K562 (cell line): ENCODE results near the gene TRIM14. TPM values are rescaled to one million over a fixed set of nuclear protein-coding genes. Genes with fewer than 3 reads are reported as not detected.
A peak's percentile ranks its signal among the peaks of the same experiment; 100 is the strongest.

ENCODE experiments used
- ATAC-seq: fragments of 200-7000 bp; cut with Tn5 transposase; 3 replicates; pipeline ENCODE4 v1.9.1; 2020; ENCODE audit warnings: moderate library complexity
- BruUV-seq: library from RNA; stranded (reverse); fragments of 400-500 nt; replicated peaks from 2 replicates; lab custom pipeline; 2021; lab: Mats Ljungman, UMichigan
- CTCF ChIA-PET: fragments of 300-600 bp; formaldehyde crosslinking; extraction: SDS; loops from one replicate; lab custom pipeline; 2021; ENCODE audit warnings: low intra/inter-chr PET ratio; lab: Yijun Ruan, JAX
- POLR2A ChIA-PET: fragments of 300-600, 350-650 bp; sonication (Branson Sonifier 250); formaldehyde crosslinking; extraction: SDS; loops from one replicate; lab custom pipeline; 2021; ENCODE audit warnings: antibody characterized with exemption, inconsistent platforms; lab: Yijun Ruan, JAX
- DNase-seq, 4 experiments: peaks; one replicate each; pipeline versions ENCODE4 v3.0.0 to v3.0.0-alpha.2; 2011 to 2018; ENCODE audit warnings: low spot score in 3 of 4, mixed read lengths in 3 of 4; ENCODE audit errors: extremely low read depth in 1 of 4
- FAIRE-seq: peaks from 2 replicates; lab custom pipeline; 2011; peaks lifted over from hg19 to GRCh38; lab: Jason Lieb, UNC
- H2AFZ ChIP-seq: 2 replicates; pipeline ENCODE4 v1.6.0; 2011; ENCODE audit warnings: low read depth, low read length, control low read depth, inconsistent platforms
- H3K27ac ChIP-seq: fragments of 200-600 bp; 3 replicates; pipeline ENCODE4 v1.8.0; 2011; ENCODE audit warnings: low read depth, mild to moderate bottlenecking, control low read depth, inconsistent platforms, low read length, moderate library complexity, mixed read lengths; ENCODE audit errors: extremely low read depth
- H3K27me3 ChIP-seq, 2 experiments: fragments of 300-600 bp in 1 of 2; 2 replicates in 1 of 2; 3 replicates in 1 of 2; pipeline versions ENCODE4 v1.6.0 to v1.8.0; 2011; ENCODE audit warnings: inconsistent platforms in 2 of 2, low read length in 2 of 2, mild to moderate bottlenecking in 1 of 2, mixed read lengths in 1 of 2, moderate library complexity in 1 of 2; ENCODE audit not compliant: control insufficient read depth in 2 of 2, insufficient read depth in 2 of 2
- H3K36me3 ChIP-seq: fragments of 300-600 bp; 3 replicates; pipeline ENCODE4 v1.8.0; 2011; ENCODE audit warnings: mild to moderate bottlenecking, low read length, inconsistent platforms; ENCODE audit not compliant: control insufficient read depth, insufficient read depth
- H3K4me1 ChIP-seq, 2 experiments: fragments of 200-600 bp in 1 of 2; replicated peaks in 1 of 2; 2 replicates in 1 of 2; 3 replicates in 1 of 2; pipeline versions ENCODE4 v1.5.1 to v1.8.0; 2011; ENCODE audit warnings: inconsistent platforms in 2 of 2, low read length in 2 of 2, mild to moderate bottlenecking in 1 of 2, mixed read lengths in 1 of 2, moderate library complexity in 1 of 2; ENCODE audit not compliant: control insufficient read depth in 2 of 2, insufficient read depth in 2 of 2
- H3K4me2 ChIP-seq: 2 replicates; pipeline ENCODE4 v1.6.1; 2011; ENCODE audit warnings: low read length, control low read depth, inconsistent platforms, mixed read lengths; ENCODE audit not compliant: insufficient read depth
- H3K4me3 ChIP-seq: fragments of 200-600 bp; sonication (generic), shearing (Covaris generic); 2 replicates; pipeline ENCODE4 v1.5.1; 2016; ENCODE audit warnings: control low read depth, inconsistent platforms
- H3K79me2 ChIP-seq: fragments of 200-600 bp; 3 replicates; pipeline ENCODE4 v1.8.0; 2011; ENCODE audit warnings: low read length, inconsistent platforms; ENCODE audit not compliant: control insufficient read depth, insufficient read depth
- H3K9ac ChIP-seq, 2 experiments: 2 replicates each; pipeline versions ENCODE4 v1.6.0 to v1.6.1; 2011; ENCODE audit warnings: low read depth in 2 of 2, low read length in 2 of 2, control low read depth in 1 of 2, inconsistent platforms in 1 of 2, mild to moderate bottlenecking in 1 of 2, mixed read lengths in 1 of 2; ENCODE audit not compliant: insufficient read depth in 1 of 2
- H3K9me1 ChIP-seq: one replicate; pipeline ENCODE4 v1.6.0; 2011; ENCODE audit warnings: inconsistent platforms, mild to moderate bottlenecking, low read length, moderate library complexity; ENCODE audit not compliant: control insufficient read depth, insufficient read depth
- H3K9me3 ChIP-seq: replicated peaks from 2 replicates; pipeline ENCODE4 v1.5.1; 2011; ENCODE audit warnings: low read depth, low read length, inconsistent platforms; ENCODE audit not compliant: control insufficient read depth, insufficient read depth
- H4K20me1 ChIP-seq: replicated peaks from 2 replicates; pipeline ENCODE4 v1.6.1; 2011; ENCODE audit warnings: low read length, inconsistent platforms, mixed read lengths; ENCODE audit not compliant: control insufficient read depth, insufficient read depth
- SPI1 ChIP-seq: IDR thresholded peaks from 2 replicates; pipeline ENCODE4 v1.6.1; 2011; ENCODE audit warnings: low read depth, low read length, control low read depth, borderline replicate concordance
- YY1 ChIP-seq, 3 experiments: IDR thresholded peaks; 2 replicates each; pipeline ENCODE4 v1.6.1; 2011; ENCODE audit warnings: low read length in 2 of 3, mild to moderate bottlenecking in 2 of 3, moderate library complexity in 2 of 3, borderline replicate concordance in 1 of 3, control low read depth in 1 of 3, low read depth in 1 of 3; ENCODE audit not compliant: insufficient read depth in 3 of 3, insufficient replicate concordance in 2 of 3, control insufficient read depth in 1 of 3, insufficient read length in 1 of 3; ENCODE audit errors: extremely low read depth in 1 of 3
- ZNF766 ChIP-seq: fragments of 200-800 bp; sonication (Bioruptor generic); conservative IDR thresholded peaks from 2 replicates; pipeline ENCODE4 v1.6.1; 2016; ENCODE audit warnings: missing genetic modification characterization, missing compliant biosample characterization
- WGBS: fragments of 100-300 bp; shearing (Covaris generic); methylation state at CpG from one replicate; pipeline ENCODE4 v1.1.6; 2016; ENCODE audit warnings: low coverage, mixed read lengths; ENCODE audit not compliant: insufficient coverage; ENCODE audit errors: missing lambda C conversion rate; 5-methylcytosine and 5-hydroxymethylcytosine counted together
- in situ Hi-C: fragments of 300-500 bp; cut with MboI; formaldehyde crosslinking; loops from 4 replicates; pipeline ENCODE4 v1.15.0; 2018; ENCODE audit warnings: inconsistent platforms, mixed read lengths
- intact Hi-C: fragments of 100-400 bp; cut with micrococcal nuclease; formaldehyde crosslinking; loops from 2 replicates; pipeline ENCODE4 v1.14.2; 2022
- polyA plus RNA-seq, 8 experiments: library from polyadenylated mRNA; depleted of rRNA in 4 of 8; stranded (reverse) in 5 of 8; unstranded in 3 of 8; fragments of >200 nt; fragmentation: Nextera tagmentation in 2 of 8; fragmentation: Illumina TruSeq in 1 of 8; extraction: Ambion mirVana in 2 of 8; extraction: Trizol in 1 of 8; gene quantifications; 2 replicates each; pipeline versions ENCODE4 v1.2.1 to v1.2.3, GENCODE V29; 2011 to 2014; ENCODE audit warnings: inconsistent platforms in 1 of 8, missing spikeins in 1 of 8
- total RNA-seq, 7 experiments: library from RNA; depleted of rRNA in 6 of 7; stranded (reverse); fragments of >200 nt in 6 of 7; fragmentation: Illumina TruSeq in 2 of 7; extraction: Trizol in 2 of 7; gene quantifications; 2 replicates each; pipeline versions ENCODE4 v1.2.1 to v1.2.3, GENCODE V29; 2011 to 2021; ENCODE audit warnings: low replicate concordance in 1 of 7
- TF ChIP-seq, protein P1 (sequence below): sonication (generic); formaldehyde crosslinking; IDR thresholded peaks from 2 replicates; pipeline ENCODE4 v1.8.1; 2023; ENCODE audit warnings: mild to moderate bottlenecking, missing genetic modification reagents

Gene TRIM14
- total and polyA plus RNA-seq, 9 of the 15 experiments (the other 6 are each of a cell fraction or from before 2014, with no cell fraction given): 7.6 to 41.0 (median 17.9) TPM

- intact Hi-C loops: no loop called here
- in situ Hi-C loops: no loop called here
- POLR2A ChIA-PET: interaction anchor here (0.6 kb wide), 1 partner anchor 599 kb away, joined by 3 read pairs; no protein-coding TSS in a partner anchor
- Histone ChIP-seq H3K9me3 (no peaks in the 10 kb centered on the region), H4K20me1 (no peaks in the 10 kb centered on the region), H3K36me3 (peaks cover 80% of the 10 kb centered on the region), H3K9me1 (no peaks in the 10 kb centered on the region), H3K4me2 (no peak overlapping the region), H2AFZ (no peak overlapping the region), H3K4me3 (no peak overlapping the region)
- BruUV-seq: no TSS peak
- ATAC-seq: no peak
- 94% methylated on average over 2 of the region's 2 CpGs for WGBS
- TF ChIP-seq SPI1 (0 out of 2 replicates have a peak, but pooled peaks have one; percentile 20), ZNF766 (CRISPR knock-in tag) (no peak), YY1 (IDR thresholded peaks at IDR 0.05; ENCODE audit: borderline replicate concordance in 1 of 3, control insufficient read depth in 1 of 3, extremely low read depth in 1 of 3, insufficient read depth in 3 of 3, insufficient read length in 1 of 3, insufficient replicate concordance in 2 of 3, low read depth in 1 of 3, low read length in 2 of 3) (peak in 1 of 3 experiments; percentile 50)
- TF ChIP-seq, protein P1, sequence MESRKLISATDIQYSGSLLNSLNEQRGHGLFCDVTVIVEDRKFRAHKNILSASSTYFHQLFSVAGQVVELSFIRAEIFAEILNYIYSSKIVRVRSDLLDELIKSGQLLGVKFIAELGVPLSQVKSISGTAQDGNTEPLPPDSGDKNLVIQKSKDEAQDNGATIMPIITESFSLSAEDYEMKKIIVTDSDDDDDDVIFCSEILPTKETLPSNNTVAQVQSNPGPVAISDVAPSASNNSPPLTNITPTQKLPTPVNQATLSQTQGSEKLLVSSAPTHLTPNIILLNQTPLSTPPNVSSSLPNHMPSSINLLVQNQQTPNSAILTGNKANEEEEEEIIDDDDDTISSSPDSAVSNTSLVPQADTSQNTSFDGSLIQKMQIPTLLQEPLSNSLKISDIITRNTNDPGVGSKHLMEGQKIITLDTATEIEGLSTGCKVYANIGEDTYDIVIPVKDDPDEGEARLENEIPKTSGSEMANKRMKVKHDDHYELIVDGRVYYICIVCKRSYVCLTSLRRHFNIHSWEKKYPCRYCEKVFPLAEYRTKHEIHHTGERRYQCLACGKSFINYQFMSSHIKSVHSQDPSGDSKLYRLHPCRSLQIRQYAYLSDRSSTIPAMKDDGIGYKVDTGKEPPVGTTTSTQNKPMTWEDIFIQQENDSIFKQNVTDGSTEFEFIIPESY (CRISPR knock-in tag): peak; percentile 64; the same call in 1 of the 2 replicates
- TF ChIP-seq, all 486 proteins: peak for 3
- no peak overlapping the region for H3K27ac ChIP-seq
- CTCF ChIA-PET: no interaction called here
- H3K79me2 ChIP-seq: peaks cover 56% of the 10 kb centered on the region
- FAIRE-seq (no peak), DNase-seq (no peak)
- no peak overlapping the region for H3K9ac ChIP-seq
- peaks cover 3 to 8% of the 10 kb centered on the region in 2 experiments; a peak in 3 of 5 replicates for H3K4me1 ChIP-seq
- no peaks in the 10 kb centered on the region for H3K27me3 ChIP-seq
These were observed 51.8 kb downstream of the TRIM14 start for GRCh38 chr9:98067184-98067583.
